ELR (cell line): ENCODE results near the gene MRAS.
A peak's percentile ranks its signal among the peaks of the same experiment; 100 is the strongest.
"Not testable (repeated sequence)": the region's sequence is repeated elsewhere in the genome, so short reads cannot be mapped to it uniquely, and the experiment has no call there.

Experiments used
- DNase-seq: peaks from one replicate; pipeline ENCODE4 v3.0.0-alpha.2; 2015; ENCODE audit warnings: low read depth

MRAS gene

GRCh38 chr3:138418601-138419206 lies 70.3 kb downstream of the MRAS start:
- no peak for DNase-seq

- no peak for DNase-seq
These were observed 74.9 kb downstream of the MRAS start for GRCh38 chr3:138423316-138423715.

DNA sequence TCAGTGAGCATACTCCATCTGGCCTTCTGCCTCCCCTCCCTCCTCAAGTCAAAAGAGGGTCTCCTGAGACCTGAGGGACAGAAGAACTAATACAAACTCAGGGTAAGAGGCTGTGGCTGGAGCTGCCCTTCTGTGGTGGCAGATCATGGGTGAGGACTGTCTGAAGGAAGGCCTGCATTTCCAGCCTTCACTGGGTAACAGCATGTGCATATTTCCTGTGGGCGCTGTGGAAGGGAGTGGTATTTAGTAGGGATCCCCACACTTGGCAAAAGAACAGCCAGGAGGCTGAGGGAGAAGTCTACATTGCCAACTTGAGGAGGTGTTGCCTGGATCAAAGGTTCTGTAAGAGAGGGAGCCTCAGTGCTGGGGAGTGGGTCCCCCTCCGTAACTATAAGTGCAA lies 75.9 kb downstream of the MRAS start:
- DNase-seq, result no peak

DNA sequence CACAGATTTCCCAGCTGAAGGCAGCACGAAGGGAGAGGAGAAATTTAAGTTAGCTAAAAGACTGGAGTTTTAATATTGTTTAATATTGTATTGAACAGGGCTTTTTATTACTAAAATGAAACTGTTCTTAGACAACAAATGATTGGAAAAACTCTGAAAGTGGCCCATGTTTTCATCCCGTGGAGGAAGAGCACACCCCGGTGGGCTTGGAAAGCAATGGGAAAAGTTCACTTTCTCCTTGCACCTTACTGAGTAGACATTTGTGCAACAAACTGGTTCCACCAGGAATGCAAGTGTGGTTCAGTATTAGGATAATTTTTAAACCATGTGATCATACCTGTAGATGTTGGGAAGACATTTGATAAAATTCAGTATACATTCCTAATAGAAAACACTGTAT lies 77.8 kb downstream of the MRAS start:
- peak; percentile 56 for DNase-seq

- DNase-seq, result not testable (repeated sequence)
These were observed 78.4 kb downstream of the MRAS start for GRCh38 chr3:138426754-138427153.

DNA sequence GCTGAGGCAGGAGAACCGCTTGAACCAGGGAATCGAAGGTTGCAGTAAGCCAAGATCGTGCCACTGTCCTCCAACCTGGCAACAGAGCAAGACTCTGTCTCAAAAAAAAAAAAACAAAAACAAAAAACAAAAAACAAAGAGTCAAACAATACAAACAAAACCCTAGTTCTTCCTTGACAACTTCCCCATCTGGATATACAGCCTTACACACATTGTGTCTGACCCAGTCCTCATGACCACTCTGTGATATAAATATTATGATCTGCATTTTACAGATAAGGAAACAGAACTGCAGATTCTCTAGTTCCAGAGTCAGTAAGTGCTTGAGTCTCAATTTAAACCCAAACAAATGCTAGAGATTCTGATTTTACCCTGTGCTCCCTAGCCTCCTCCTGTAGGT lies 81.3 kb downstream of the MRAS start:
- no peak for DNase-seq

DNA sequence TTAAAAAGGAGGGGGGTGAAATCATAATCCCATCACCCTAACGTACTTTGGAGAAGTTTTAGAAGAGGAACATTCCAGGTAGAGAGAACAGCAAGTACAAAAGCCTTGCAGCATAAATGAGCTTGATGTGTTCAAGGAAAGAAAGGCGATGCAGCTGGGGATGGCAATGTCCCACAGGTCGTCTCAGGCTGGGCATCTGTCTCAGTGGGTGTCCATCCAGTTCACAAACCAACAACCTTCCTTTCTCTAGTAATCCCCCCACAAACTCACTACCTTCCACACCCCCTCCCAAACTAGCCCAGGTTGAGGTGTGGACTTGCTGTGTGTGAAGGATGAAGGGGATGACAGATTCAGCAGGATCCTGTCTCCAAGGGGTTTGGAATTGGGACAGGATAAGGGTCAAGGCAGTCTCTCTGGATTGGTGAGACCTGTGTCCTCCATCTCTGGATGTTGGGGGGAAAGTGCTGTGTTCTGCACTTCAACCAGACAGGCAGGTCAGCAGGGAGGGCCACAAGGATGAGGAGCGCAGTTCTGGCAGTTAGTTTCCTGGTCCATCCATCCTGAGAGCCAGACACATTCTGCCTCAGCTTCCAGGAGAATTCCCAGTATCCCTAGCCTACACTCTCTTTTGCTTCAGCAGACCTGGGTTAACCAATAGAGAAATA lies 84.3 kb downstream of the MRAS start:
- DNase-seq, result no peak

DNA sequence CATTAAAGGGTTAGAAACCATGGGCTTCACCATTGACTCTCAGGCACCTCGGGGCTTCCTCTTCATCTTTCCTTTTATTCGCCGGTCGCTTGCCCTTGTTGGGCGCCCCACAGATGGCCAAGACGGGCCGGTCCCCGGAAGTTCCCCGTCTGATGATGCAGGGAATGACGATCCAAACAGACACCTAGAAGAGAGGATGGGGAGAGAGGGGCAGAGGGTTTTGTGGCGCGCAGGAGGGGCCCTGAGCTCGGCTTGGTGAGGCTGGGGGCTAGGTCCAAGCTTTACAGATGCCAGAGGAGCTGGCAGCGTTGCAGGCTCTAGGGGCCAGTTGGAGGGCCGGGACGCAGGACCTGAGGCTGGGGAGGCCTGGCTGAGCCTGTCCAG lies 85.5 kb downstream of the MRAS start:
- no peak for DNase-seq

- DNase-seq, result peak; percentile 51
These were observed 86.0 kb downstream of the MRAS start, which contains the start of gene ESYT3 for GRCh38 chr3:138434276-138434874. ESYT3 (plus strand) TSS chr3:138434616; CDS start chr3:138434799, 183 bp downstream.

- DNase-seq, result no peak
These were observed 86.7 kb downstream of the MRAS start for GRCh38 chr3:138434875-138435772.

- no peak for DNase-seq
These were observed 87.5 kb downstream of the MRAS start for GRCh38 chr3:138435840-138436239.

DNA sequence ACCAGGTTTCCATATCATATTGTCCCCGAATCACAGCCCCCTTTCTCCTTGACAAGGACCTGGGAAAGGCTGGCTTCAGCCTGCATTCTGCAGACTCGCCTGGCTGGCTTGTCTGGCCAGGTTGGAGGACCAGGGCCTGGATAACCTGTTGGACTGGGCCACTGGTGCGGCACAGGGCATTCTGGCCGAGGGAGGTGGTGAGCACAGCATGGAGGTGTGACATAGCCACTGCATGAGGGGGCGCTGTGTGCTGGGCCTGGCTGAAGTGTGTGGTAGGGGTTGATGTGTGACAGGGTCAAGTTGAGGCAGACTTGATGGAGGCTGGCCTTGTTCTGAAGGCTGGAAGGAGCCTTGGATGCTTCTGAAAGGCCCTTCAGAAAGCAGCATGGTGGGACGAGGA lies 88.9 kb downstream of the MRAS start:
- no peak for DNase-seq

- no peak for DNase-seq
These were observed 90.5 kb downstream of the MRAS start for GRCh38 chr3:138438896-138439295.

DNA sequence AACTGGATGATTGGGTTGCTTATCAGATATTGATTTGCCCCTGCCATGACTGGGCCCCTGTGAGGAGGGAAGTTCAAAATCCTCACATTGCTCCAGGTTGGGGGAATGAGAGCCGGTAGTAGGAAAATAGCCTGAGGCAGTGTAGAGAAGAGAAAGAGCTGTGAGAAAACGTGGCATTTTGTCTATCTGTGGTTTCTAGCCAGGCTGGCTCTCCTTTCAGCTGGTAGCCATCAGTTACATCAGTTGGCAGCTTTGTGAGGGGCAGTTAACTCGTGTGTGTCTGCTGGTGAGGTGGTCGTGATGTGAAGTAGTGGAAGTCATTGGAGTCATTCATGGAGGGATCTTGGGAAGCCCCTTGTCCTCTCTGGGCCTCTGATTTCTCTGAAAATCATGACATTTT lies 91.3 kb downstream of the MRAS start:
- DNase-seq, result no peak

DNA sequence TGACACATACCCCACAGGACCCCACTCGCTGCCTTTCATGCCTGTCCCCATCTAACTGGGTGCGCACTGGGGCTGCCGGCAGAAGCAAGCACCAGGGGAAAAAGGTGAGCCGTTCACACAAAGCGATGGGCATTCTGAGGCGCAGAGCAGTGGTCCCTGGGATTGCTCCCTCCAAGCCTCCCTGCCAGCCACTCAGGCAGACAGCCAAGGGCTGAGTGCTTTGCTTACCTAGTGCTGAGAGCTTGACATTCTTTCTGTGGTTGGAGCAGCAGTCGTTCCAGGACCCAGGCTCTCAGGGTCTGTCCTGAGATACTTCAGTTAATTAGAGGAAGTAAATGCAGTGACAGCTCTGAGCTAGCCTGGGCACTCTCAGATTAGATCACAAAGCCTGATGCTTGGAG lies 91.7 kb downstream of the MRAS start:
- DNase-seq, result no peak

GRCh38 chr3:138440596-138440995 lies 92.2 kb downstream of the MRAS start:
- DNase-seq, result peak; percentile 56

DNA sequence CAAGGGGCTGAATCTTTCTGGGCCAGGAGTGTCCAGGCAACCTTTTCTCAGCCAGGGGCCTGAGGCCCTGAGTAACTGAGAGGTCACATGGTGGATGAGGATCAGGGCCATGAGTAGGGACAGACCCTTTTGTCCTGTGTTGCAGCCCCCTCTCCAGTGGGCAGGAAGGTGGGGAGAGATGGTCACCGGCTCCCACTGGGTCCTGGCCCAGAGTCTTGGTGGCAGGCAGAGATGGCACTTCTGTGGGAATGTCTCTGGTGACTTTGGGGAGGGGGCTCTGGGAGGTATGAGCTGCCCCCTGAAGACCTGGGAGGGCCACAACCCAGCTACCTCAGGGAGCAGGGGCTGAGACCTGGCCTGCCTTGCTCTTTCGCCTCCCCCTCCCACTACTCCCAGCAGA lies 92.9 kb downstream of the MRAS start:
- no peak for DNase-seq

DNA sequence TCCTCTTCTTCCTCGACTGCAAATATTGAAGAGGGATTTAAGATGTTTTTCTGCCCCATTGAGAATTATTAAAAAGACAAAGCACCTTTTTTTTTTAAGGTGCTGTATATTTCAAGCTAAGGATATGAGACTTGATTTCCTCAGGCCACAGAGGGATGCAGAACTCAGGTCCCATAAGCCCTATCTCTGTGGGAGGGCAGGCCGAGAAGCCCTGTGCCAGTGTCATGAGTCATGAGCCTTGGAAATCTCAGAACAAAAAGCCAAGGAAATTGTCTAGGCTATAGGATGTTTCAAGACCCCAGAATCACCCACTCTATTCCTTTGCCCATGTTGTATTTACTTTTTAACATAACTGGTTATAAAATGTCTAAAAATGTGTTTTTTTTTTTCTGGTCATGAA lies 93.4 kb downstream of the MRAS start:
- DNase-seq, result peak; percentile 58

DNA sequence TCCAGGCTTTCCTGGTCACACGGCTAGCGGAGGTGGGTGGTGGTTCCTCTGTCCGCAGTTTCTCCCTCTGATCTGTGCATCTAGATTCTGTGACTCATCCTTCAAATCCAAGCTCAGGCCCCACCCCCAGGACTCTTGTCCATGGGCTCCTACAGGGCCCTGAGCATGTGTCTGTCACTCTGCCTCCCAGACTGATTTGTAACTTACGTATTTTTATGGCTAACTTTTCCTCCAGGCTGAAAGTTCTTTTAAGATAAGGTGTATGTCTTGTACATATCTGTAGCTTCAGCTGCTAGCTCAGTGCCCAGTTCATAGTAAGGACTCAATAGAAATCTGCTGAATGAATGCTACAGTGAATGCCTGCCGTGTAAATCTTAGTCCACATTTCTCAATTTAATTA lies 94.1 kb downstream of the MRAS start:
- peak; percentile 83 for DNase-seq

DNA sequence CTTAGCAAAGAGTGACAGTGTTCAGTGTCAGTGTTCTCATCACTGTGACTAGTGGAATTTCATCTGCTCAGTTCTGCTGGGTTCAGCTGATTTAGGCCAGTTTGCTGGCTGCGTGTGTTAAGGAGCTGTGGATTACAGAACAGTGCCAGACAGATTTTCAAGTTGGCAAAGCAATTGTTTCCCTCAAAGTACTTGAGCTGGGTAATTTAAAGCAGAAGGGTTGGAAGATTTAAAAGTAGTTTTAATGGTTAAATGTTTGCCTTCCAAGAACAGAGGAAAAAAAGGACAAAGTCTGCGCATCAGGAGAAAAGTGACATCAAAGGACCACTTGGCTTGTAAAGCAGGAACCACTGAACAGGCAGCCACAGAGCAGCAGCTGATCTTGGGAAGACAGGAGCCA lies 94.7 kb downstream of the MRAS start:
- DNase-seq, result no peak

GRCh38 chr3:138443521-138444503 lies 95.4 kb downstream of the MRAS start:
- no peak for DNase-seq
